HuH-7 (cell line): ENCODE measurements around the gene LILRA5.
"Not testable (repeated sequence)": the region's sequence is repeated elsewhere in the genome, so short reads cannot be mapped to it uniquely, and the experiment has no call there.

ENCODE experiments used
- DNase-seq: peaks from one replicate; pipeline ENCODE4 v3.0.0; 2011; ENCODE audit warnings: low spot score

Gene LILRA5

DNA sequence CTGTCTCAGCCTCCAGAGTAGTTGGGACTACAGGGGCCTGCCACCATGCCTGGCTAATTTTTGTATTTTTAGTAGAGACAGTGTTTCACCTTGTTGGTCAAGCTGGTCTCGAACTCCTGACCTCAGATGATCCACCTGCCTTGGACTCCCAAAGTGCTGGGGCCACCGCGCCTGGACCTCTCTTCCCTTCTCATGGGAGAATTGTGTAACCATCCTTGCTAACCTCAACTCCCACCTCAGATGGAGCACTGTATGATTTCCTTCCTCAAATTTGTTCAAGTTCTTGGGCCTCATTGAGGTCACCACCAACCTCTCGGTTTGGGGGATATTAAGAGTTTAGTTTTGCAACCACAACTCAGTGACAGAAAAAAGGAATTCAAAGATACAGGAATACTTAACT, 10.7 kb downstream of the LILRA5 start:
- DNase-seq = no peak

GRCh38 chr19:54299515-54299914, 13.5 kb downstream of the LILRA5 start:
- no peak for DNase-seq

DNA sequence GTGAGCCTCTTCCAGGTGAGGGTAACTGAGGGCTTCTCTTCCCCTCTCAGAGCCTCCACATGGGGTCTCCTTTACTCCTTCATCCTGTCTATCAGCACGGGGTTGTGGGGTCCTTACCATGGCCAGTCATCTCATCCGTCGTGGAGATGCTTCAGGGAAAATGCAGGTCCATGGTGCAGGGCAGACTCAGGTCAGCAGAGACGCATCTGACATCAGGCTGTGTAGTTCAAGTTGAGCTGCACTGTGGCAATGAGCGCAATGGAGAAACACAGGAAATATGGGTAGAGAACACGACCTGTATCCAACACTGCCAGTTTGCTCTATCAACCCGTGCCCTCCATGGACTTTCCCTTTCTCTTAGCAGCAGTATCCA, 13.9 kb downstream of the LILRA5 start:
- no peak for DNase-seq

DNA sequence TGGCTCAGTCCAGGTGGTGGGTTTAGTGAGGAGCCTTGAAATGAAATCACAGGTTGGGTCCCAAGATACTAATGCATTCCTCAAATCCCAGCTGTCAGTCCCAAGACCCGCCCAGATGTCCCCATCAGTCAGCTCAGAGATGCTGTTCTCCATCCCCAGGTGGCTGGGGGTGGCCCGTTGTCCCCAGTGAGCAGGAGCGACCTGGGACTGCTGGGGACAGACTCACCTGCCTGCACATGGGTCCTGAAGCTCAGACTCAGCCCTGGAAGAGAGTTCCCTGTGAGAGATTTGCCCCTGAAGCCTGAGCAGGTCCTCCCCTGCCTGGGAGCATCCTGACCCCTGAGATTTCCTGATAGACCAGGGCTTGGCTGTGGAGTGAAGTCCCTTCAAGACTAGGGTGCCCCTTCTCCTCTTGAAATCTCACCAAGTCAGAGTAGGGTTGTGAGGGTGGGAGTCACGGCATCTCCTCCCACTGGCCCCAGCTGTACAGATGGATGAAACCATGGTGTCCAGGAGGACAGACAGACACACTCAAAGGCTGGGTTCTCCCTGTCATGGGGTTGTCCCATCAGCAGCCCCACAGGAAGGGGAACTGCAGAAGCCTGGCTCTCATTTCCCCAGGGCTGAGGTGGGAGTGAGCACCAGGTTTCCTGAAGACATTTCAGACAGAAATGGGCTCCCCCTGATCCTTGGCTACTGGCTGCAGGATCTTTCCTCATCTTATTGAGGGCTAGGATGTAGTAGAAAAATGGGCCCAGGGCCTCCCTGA, 14.4 kb downstream of the LILRA5 start:
- no peak for DNase-seq

GRCh38 chr19:54297759-54298305, 15.1 kb downstream of the LILRA5 start:
- DNase-seq = no peak

DNA sequence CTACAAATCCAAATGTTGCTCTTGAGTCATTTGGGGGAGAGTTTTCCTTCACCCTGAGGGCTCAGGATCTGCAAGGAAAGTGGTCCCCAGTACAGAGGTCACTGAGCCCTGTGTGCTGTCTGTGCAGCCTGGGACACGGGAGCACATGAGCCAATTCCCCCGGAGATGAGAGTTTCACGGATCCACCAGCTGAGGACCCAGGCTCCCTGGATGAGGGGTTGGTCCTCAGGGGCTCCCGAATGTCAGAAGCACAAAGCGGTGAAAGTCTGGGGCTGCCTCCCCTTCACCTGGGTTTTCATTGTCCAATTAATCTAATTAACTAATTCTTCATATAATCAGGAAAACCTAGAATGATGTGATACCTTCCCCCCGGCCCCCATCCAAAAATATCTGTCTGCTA, 18.4 kb downstream of the LILRA5 start:
- no peak for DNase-seq

- DNase-seq = not testable (repeated sequence)
Measured at GRCh38 chr19:54289160-54289559, 23.8 kb downstream of the LILRA5 start.

DNA sequence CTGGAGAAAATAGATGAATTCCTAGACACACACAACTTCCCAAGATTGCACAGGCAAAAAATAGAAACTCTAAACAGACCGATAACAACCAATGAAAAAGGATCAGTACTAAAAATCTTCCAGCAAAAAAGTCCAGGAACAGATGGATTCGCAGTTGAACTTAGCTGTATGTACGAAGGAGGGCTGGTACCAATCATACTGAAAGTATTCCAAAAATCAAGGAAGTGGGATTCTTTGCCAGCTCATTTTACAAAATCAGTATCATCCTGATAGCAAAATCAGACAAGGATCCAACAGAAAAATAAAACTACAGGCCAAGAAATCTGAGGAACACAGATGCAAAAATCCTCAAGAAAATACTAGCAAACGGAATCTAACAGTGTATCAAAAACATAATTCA, 25.5 kb downstream of the LILRA5 start:
- no peak for DNase-seq

- DNase-seq = not testable (repeated sequence)
Measured at GRCh38 chr19:54286283-54286682, 26.7 kb downstream of the LILRA5 start.

DNA sequence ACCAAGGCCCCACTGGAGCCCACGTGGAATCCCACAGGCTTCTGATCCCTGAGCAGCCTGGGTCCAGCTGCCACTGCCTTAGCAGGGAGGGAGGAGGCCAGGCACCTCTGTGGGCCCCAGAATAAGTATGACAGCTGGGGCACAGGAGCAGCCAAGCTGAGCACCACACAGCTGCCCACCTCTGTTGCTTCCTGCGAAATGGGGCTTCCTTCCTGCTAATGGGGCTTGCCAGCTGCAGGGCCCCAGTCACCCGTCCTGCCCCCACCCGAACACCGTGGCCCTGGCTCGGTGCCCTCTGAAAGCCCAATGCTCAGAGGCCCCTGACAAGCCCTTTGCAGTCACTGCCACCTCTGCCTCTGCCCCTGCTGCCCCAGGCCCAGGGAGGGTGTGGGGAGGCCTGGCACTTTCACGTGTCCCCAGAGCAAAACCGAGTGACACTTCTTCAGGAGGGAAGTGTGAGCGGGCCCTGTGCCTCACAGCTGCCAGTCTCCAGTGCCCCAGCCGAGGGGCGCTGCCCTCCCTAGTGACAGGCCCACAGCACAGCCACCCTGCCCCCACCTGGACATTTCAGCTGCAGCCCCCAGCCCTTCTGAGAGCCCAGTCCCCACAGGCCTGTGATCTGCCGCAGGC, 27.4 kb downstream of the LILRA5 start:
- not testable (repeated sequence) for DNase-seq

DNA sequence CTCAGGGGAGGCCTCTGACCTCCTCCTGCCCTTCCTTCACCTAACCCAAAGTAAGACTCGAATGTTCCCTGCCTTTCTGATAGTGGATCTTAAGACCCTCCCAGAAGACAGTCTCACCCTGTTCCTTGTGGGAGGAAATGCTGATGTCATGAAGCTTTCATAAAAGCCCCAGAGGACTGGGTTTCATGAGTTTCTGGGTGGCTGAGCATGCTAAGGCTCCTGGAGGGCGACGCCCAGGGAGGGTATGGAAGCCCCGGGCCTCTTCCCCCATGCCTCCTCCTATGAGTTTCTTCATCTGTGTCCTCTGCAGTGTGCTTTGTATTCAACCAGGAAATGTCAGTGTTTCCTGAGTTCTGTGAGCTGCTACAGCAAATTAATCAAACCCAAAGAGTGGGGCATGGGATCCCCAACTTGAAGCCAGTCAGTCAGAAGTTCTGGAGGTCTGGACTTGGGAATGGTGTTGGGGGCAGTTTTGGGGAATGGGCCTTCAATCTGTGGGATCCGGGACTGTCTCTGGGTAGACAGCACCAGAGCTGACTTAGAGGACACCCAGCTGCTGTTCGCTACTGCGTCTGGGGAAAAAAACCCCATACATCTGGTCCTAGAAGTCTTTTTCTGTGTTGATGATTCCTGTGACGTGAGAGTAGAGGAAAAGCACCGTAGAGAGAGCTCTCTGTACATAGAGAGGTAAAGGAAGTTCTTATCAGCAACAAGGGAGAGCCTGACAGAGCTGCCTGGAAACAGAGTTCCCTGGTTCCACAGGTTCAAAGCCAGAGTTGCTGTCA, 30.1 kb downstream of the LILRA5 start:
- DNase-seq = no peak

GRCh38 chr19:54281729-54282075, 31.3 kb downstream of the LILRA5 start:
- DNase-seq = not testable (repeated sequence)

GRCh38 chr19:54281007-54281728, 31.8 kb downstream of the LILRA5 start, which contains the start of gene LILRB2:
LILRB2 (minus strand) TSS chr19:54281110; CDS start chr19:54280496, 614 bp downstream.
- no peak for DNase-seq

DNA sequence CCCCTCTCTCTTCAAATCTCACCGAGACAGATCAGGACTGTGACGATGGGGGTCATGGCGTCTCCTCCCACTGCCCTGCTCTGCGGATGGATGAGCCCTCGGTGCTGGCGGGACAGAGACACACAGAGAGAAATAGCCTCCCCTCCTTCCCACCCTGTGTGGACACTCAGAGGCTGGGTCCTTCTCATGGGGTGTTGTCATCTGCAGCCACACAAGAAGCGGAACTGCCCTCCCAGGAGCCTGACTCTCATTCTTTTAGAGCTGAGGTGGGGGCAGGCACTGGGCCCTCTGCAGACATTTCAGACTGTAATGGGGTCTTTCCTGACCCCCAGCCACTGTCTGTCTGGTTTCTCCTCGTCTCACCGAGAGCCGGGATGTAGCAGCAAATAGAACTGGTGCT, 32.5 kb downstream of the LILRA5 start:
- not testable (repeated sequence) for DNase-seq

GRCh38 chr19:54280025-54280424, 32.9 kb downstream of the LILRA5 start:
- not testable (repeated sequence) for DNase-seq

DNA sequence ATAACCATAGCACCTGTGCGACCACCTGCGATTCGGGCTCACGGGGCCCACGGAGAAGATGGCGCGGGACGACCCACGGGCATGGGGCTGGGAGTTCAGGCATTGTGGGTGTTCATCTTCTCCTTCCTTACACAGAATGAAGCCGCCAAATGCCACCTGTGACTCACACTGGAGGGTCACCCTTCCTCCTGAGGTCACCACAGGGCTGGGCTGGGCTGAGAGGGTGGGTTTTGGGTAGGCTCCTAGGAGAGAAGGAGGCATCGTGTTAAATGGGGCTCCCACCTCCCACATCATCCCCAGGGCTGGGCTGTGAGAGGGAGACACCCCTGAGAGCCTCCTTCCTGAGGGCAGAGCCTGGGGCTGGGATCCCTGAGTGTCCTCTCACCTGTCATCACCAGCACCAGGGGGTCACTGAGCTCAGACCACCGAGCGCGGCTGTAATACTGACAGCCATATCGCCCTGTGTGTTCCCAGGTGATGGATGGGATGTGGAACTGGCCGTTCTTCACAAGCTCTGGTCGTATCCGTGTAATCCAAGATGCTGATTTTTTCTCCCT, 33.5 kb downstream of the LILRA5 start:
- no peak for DNase-seq

DNA sequence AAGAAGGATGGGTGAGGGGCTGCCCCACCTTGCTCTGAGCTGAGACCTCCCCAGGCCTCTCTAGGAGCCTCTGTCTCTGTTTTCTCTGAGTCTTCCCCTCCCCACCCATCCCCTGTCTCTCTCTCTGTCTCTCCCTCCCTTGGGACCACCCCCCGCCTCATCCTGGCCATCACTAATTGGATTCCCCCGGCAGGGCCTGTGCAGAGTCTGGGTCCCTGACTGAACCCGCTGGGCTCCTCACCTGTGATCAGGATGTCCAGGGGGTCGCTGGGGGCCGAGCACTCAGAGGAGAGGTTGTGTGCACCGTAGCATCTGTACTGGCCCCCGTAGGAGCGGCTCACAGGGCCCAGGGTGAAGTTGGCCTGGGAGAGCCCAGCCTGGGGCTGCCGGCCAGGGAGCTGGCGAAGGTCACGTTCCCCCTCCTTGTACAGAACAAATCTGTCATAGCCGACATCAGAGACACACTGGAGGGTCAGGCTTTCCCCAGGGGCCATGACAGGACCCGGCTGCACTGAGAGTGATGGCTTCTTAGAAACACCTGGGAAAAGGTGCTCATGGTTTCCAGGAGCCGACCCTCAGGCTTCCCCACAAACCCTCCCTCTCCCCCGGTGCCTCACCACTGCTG, 34.3 kb downstream of the LILRA5 start:
- DNase-seq = not testable (repeated sequence)

GRCh38 chr19:54278056-54278455, 34.9 kb downstream of the LILRA5 start:
- DNase-seq = not testable (repeated sequence)

GRCh38 chr19:54277111-54277615, 35.8 kb downstream of the LILRA5 start:
- DNase-seq = not testable (repeated sequence)

GRCh38 chr19:54275951-54276350, 37.0 kb downstream of the LILRA5 start:
- no peak for DNase-seq

- not testable (repeated sequence) for DNase-seq
Measured at GRCh38 chr19:54274516-54274915, 38.5 kb downstream of the LILRA5 start.
